NT2/D1 (cell line): ENCODE measurements around the gene C18orf32.

Source experiments
- DNase-seq: peaks from one replicate; pipeline ENCODE4 v3.0.0-alpha.2; 2011; ENCODE audit warnings: low read depth, low spot score
- H3K27me3 ChIP-seq: 2 replicates; pipeline ENCODE4 v1.6.0; 2011; ENCODE audit warnings: mild to moderate bottlenecking; ENCODE audit not compliant: insufficient read length, insufficient read depth
- H3K36me3 ChIP-seq: 2 replicates; pipeline ENCODE4 v1.6.1; 2011; ENCODE audit warnings: mild to moderate bottlenecking, low read length, mixed read lengths; ENCODE audit not compliant: insufficient read depth, insufficient read length
- H3K4me1 ChIP-seq: 2 replicates; pipeline ENCODE4 v1.5.1; 2011; ENCODE audit not compliant: insufficient read depth, insufficient read length
- H3K4me3 ChIP-seq: 2 replicates; pipeline ENCODE4 v1.5.1; 2011; ENCODE audit warnings: low read depth; ENCODE audit not compliant: insufficient read length
- H3K9ac ChIP-seq: 2 replicates; pipeline ENCODE4 v1.6.0; 2011; ENCODE audit warnings: low read depth; ENCODE audit not compliant: insufficient read length
- H3K9me3 ChIP-seq: 2 replicates; pipeline ENCODE4 v1.5.1; 2011; ENCODE audit warnings: mild to moderate bottlenecking, low read length; ENCODE audit not compliant: insufficient read depth
- SUZ12 ChIP-seq: IDR thresholded peaks from 2 replicates; pipeline ENCODE4 v1.6.1; 2011; ENCODE audit not compliant: insufficient read length, insufficient read depth; ENCODE audit errors: extremely low read depth
- YY1 ChIP-seq: IDR thresholded peaks from 2 replicates; pipeline ENCODE4 v1.6.1; 2011; ENCODE audit not compliant: insufficient read length, insufficient read depth
- ZNF274 ChIP-seq: IDR thresholded peaks from 2 replicates; pipeline ENCODE4 v1.6.1; 2011; ENCODE audit warnings: mild to moderate bottlenecking, low read depth, low read length

Gene C18orf32

GRCh38 chr18:49487711-49488310 is 777 bp upstream of the C18orf32 start:
- no peaks in the 10 kb centered on the region for H3K27me3 ChIP-seq
- H3K4me3 ChIP-seq = no peak overlapping the region
- DNase-seq = no peak
- TF ChIP-seq ZNF274 (no peak), SUZ12 (no peak), YY1 (no peak)
- H3K4me1 ChIP-seq = no peaks in the 10 kb centered on the region
- H3K9ac ChIP-seq = peak overlapping the region; percentile 86
- H3K9me3 ChIP-seq = no peaks in the 10 kb centered on the region
- peaks cover 54% of the 10 kb centered on the region for H3K36me3 ChIP-seq

DNA sequence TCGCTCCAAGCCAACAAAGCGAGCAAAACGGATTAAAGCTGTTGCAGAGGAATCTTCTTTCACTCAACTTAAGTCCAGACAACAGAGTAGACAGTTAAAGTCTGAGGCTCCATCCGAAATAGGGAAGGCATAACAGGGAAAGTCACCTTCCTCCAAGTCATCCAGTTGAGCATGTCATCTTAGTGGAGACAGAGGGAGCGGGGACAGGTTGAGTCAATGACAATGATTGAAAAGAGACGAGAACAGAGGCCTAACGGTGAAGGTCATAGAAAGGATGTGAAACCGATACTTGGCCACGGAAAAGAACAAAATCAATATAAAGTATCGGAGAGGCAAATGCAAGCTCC is 455 bp downstream of the C18orf32 start:
- peaks cover 48% of the 10 kb centered on the region for H3K36me3 ChIP-seq
- no peaks in the 10 kb centered on the region for H3K27me3 ChIP-seq
- peak overlapping the region; percentile 63 for H3K4me3 ChIP-seq
- H3K9me3 ChIP-seq = no peaks in the 10 kb centered on the region
- TF ChIP-seq SUZ12 = no peak
- no peak for TF ChIP-seq ZNF274
- TF ChIP-seq YY1 = no peak
- H3K4me1 ChIP-seq = no peaks in the 10 kb centered on the region
- peak overlapping the region; percentile 86 for H3K9ac ChIP-seq
- no peak for DNase-seq

GRCh38 chr18:49486134-49486533 is 900 bp downstream of the C18orf32 start:
- H3K4me3 ChIP-seq = peak overlapping the region; percentile 63
- H3K4me1 ChIP-seq = no peaks in the 10 kb centered on the region
- no peaks in the 10 kb centered on the region for H3K9me3 ChIP-seq
- no peaks in the 10 kb centered on the region for H3K27me3 ChIP-seq
- H3K36me3 ChIP-seq = peaks cover 48% of the 10 kb centered on the region
- H3K9ac ChIP-seq = peak overlapping the region; percentile 86
- no peak for DNase-seq
- no peak for TF ChIP-seq SUZ12
- no peak for TF ChIP-seq YY1
- no peak for TF ChIP-seq ZNF274

DNA sequence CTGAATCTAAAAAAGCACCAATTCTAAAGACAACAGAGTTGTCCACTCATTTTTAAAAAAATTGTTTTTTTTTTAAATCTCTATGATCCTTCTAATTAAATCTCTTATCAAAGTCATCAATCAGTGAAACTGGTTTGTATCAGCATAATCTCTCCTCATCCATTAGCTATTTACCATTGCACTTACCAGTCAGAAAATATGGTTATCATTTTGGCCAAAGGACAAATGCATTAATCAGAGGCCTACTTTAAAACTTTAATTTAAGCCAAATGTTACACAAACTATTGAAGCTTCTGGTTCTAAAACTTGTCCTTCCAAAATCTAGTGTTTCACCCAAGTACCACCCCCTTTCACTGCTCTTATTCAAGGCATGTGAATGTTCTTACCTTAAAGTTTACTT is 3.8 kb downstream of the C18orf32 start:
- Histone ChIP-seq H3K4me1 (no peaks in the 10 kb centered on the region), H3K9ac (no peak overlapping the region), H3K9me3 (no peaks in the 10 kb centered on the region), H3K4me3 (no peak overlapping the region), H3K27me3 (no peaks in the 10 kb centered on the region), H3K36me3 (peaks cover 39% of the 10 kb centered on the region)
- DNase-seq = no peak
- no peak for TF ChIP-seq YY1
- no peak for TF ChIP-seq SUZ12
- TF ChIP-seq ZNF274 = no peak

DNA sequence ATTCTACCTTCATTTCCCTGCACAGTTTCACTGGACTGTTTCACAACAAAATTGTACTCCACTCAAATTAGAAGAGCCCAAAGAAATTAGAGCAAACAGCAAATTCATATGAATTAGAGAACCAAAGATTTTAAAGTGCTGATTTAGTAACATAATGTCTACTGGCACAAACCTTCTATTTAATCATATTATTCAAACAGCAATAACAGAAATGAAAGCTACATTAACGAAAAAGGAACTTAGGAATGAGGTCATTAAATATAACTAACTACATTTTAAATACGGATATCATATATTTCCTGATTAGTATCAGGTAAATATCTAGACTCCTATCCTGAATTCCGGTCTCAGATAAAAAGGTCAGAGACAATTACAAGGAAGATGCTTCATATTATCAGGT is 5.1 kb downstream of the C18orf32 start:
- no peaks in the 10 kb centered on the region for H3K9me3 ChIP-seq
- no peaks in the 10 kb centered on the region for H3K4me1 ChIP-seq
- peaks cover 32% of the 10 kb centered on the region for H3K36me3 ChIP-seq
- no peak for DNase-seq
- no peak overlapping the region for H3K9ac ChIP-seq
- H3K27me3 ChIP-seq = no peaks in the 10 kb centered on the region
- no peak overlapping the region for H3K4me3 ChIP-seq
- TF ChIP-seq YY1 (no peak), ZNF274 (no peak)

- DNase-seq = no peak
- Histone ChIP-seq H3K9me3 (no peaks in the 10 kb centered on the region), H3K4me1 (no peaks in the 10 kb centered on the region), H3K27me3 (no peaks in the 10 kb centered on the region), H3K4me3 (no peak overlapping the region), H3K9ac (no peak overlapping the region), H3K36me3 (peaks cover 32% of the 10 kb centered on the region)
- TF ChIP-seq YY1 (no peak), ZNF274 (no peak), SUZ12 (no peak)
Observed at GRCh38 chr18:49481317-49481716, 5.7 kb downstream of the C18orf32 start.

DNA sequence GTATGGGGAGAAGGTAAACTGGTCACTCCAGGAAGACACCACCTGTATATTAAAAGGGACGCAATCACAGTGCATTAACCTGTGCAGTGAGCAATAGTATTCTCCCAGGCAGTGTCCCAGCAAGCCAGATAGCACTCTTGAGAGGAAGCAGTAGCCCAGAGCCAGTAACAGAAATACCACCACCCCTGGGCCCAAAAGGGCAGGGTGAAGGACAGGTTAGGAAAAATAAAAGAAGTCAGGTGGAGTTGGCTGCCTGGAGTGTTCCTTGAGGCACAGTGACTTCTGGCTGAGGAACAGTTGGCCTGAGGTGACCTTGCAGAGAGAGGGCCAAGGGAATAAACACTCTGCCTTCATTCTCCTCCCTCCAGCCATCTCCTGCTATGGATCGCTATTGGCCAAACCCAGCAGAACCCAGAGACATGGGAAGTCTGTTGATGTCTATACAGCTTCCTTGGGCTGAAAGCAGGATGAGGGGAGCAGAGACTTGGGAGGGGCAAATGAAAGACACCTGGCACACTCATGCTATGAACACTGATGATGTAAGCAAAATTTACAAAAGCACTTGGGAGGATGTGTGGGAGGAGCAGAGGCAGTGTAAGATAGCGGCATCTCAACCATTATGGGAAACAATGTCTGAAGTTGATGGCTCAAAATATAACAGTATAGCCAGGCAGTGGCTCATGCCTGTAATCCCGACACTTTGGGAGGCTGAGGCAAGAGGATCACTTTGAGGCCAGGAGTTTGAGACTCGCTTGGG is 7.5 kb downstream of the C18orf32 start:
- Histone ChIP-seq H3K4me3 (no peak overlapping the region), H3K36me3 (peaks cover 32% of the 10 kb centered on the region), H3K9me3 (no peaks in the 10 kb centered on the region), H3K9ac (no peak overlapping the region), H3K27me3 (no peaks in the 10 kb centered on the region), H3K4me1 (no peaks in the 10 kb centered on the region)
- no peak for TF ChIP-seq YY1
- no peak for TF ChIP-seq ZNF274
- TF ChIP-seq SUZ12 = no peak
- no peak for DNase-seq
